ENCODE results near the gene KCNJ6. TPM values are rescaled to one million over a fixed set of nuclear protein-coding genes. Genes with fewer than 3 reads are reported as not detected.

The KCNJ6 gene
- total RNA-seq, 1 experiment from 2014 or later: not detected

DNA sequence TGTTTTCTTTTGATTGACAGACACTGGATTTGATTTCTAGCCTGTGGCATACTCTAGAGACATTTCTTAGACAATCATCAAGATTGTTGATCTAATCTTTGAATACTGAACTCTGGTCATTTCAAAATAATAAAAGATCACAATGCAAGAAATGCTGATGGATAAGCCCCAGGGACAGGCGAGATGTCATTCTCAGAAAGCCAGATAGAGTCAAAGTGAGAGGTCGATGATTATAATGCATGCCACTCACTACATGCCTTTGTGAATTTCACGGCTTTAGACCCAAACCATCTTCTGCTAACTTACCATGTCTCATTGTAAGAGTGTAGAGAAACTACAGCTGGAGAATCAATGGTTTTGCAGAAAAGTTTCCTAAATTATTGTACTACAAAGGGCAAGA is 292.6 kb downstream of the KCNJ6 start:
- no peaks in the 10 kb centered on the region for H3K36me3 ChIP-seq (ENCODE audit: control insufficient read depth, insufficient read depth, low read length)
- no peak for TF ChIP-seq TCF7L2 (IDR thresholded peaks at IDR 0.05; ENCODE audit: low read depth, low read length)
- H3K9me3 ChIP-seq (ENCODE audit: control insufficient read depth, insufficient read depth, low read depth, low read length): peaks cover 3% of the 10 kb centered on the region; the same call in 1 of the 2 replicates
- no peak overlapping the region for H3K4me3 ChIP-seq (ENCODE audit: low read depth in 2 of 2, low read length in 2 of 2)
- ATAC-seq (no peak), DNase-seq (ENCODE audit: low read depth, low spot score) (no peak)
- ChIA-PET CTCF (no interaction called here), POLR2A (no interaction called here)
- H3K27ac ChIP-seq (ENCODE audit: low read length): no peak overlapping the region
- in situ Hi-C loops (cut with HindIII; ENCODE audit: low pct_unique_long_range_greater_than_20kb, low sequenced_read_pairs) (no loop called here), intact Hi-C loops (cut with micrococcal nuclease; ENCODE audit: unreplicated experiment) (no loop called here)
- no TSS peak for BruUV-seq (replicated peaks)
- no peaks in the 10 kb centered on the region for H3K4me1 ChIP-seq (ENCODE audit: control insufficient read depth, insufficient read depth, low read length)
- H3K27me3 ChIP-seq (ENCODE audit: control insufficient read depth, insufficient read depth, low read length): no peaks in the 10 kb centered on the region

DNA sequence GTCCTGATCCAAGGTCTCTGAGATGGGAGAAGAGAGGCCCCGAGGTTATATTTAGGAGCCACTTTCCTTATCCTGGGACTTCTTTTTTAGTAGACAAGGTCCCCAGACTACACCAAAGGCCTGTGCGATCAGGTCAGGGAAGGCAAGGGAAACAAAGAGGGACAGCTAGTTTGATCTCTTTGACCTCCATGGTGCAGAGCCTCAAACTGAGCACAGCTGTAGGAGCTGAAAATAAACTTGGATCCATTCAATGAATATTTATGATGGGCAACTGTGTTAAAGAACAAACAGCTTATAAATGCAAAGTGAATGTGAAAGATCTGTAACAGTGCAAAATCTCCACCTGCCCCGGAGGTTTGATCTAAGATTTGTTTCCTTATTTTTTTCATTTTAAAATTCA is 293.1 kb downstream of the KCNJ6 start:
- ChIA-PET CTCF (no interaction called here), POLR2A (no interaction called here)
- no TSS peak for BruUV-seq (replicated peaks)
- in situ Hi-C loops (cut with HindIII; ENCODE audit: low pct_unique_long_range_greater_than_20kb, low sequenced_read_pairs): no loop called here
- TF ChIP-seq, protein P1, sequence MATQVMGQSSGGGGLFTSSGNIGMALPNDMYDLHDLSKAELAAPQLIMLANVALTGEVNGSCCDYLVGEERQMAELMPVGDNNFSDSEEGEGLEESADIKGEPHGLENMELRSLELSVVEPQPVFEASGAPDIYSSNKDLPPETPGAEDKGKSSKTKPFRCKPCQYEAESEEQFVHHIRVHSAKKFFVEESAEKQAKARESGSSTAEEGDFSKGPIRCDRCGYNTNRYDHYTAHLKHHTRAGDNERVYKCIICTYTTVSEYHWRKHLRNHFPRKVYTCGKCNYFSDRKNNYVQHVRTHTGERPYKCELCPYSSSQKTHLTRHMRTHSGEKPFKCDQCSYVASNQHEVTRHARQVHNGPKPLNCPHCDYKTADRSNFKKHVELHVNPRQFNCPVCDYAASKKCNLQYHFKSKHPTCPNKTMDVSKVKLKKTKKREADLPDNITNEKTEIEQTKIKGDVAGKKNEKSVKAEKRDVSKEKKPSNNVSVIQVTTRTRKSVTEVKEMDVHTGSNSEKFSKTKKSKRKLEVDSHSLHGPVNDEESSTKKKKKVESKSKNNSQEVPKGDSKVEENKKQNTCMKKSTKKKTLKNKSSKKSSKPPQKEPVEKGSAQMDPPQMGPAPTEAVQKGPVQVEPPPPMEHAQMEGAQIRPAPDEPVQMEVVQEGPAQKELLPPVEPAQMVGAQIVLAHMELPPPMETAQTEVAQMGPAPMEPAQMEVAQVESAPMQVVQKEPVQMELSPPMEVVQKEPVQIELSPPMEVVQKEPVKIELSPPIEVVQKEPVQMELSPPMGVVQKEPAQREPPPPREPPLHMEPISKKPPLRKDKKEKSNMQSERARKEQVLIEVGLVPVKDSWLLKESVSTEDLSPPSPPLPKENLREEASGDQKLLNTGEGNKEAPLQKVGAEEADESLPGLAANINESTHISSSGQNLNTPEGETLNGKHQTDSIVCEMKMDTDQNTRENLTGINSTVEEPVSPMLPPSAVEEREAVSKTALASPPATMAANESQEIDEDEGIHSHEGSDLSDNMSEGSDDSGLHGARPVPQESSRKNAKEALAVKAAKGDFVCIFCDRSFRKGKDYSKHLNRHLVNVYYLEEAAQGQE (IDR thresholded peaks at IDR 0.05; ENCODE audit: insufficient read depth in 1 of 2, low read depth in 2 of 2, low read length in 1 of 2): no peak
- no peak for TF ChIP-seq POLR2AphosphoS5 (IDR thresholded peaks at IDR 0.05; ENCODE audit: low read depth, low read length)
- TF ChIP-seq TCF7L2 (IDR thresholded peaks at IDR 0.05; ENCODE audit: low read depth, low read length): no peak
- TF ChIP-seq, protein P2, sequence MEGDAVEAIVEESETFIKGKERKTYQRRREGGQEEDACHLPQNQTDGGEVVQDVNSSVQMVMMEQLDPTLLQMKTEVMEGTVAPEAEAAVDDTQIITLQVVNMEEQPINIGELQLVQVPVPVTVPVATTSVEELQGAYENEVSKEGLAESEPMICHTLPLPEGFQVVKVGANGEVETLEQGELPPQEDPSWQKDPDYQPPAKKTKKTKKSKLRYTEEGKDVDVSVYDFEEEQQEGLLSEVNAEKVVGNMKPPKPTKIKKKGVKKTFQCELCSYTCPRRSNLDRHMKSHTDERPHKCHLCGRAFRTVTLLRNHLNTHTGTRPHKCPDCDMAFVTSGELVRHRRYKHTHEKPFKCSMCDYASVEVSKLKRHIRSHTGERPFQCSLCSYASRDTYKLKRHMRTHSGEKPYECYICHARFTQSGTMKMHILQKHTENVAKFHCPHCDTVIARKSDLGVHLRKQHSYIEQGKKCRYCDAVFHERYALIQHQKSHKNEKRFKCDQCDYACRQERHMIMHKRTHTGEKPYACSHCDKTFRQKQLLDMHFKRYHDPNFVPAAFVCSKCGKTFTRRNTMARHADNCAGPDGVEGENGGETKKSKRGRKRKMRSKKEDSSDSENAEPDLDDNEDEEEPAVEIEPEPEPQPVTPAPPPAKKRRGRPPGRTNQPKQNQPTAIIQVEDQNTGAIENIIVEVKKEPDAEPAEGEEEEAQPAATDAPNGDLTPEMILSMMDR (IDR thresholded peaks at IDR 0.05): no peak
- no peak for TF ChIP-seq SIN3A (IDR thresholded peaks at IDR 0.05; ENCODE audit: borderline replicate concordance, insufficient read depth, low read depth, low read length)
- Histone ChIP-seq H3K27ac (ENCODE audit: low read length) (no peak overlapping the region), H3K27me3 (ENCODE audit: control insufficient read depth, insufficient read depth, low read length) (no peaks in the 10 kb centered on the region), H3K4me3 (ENCODE audit: low read depth in 2 of 2, low read length in 2 of 2) (no peak overlapping the region), H3K36me3 (ENCODE audit: control insufficient read depth, insufficient read depth, low read length) (no peaks in the 10 kb centered on the region), H3K4me1 (ENCODE audit: control insufficient read depth, insufficient read depth, low read length) (no peaks in the 10 kb centered on the region), H3K9me3 (ENCODE audit: control insufficient read depth, insufficient read depth, low read depth, low read length) (no peaks in the 10 kb centered on the region)
- DNase-seq (ENCODE audit: low read depth, low spot score) (no peak), ATAC-seq (no peak)
- intact Hi-C loops (cut with micrococcal nuclease; ENCODE audit: unreplicated experiment): no loop called here

DNA sequence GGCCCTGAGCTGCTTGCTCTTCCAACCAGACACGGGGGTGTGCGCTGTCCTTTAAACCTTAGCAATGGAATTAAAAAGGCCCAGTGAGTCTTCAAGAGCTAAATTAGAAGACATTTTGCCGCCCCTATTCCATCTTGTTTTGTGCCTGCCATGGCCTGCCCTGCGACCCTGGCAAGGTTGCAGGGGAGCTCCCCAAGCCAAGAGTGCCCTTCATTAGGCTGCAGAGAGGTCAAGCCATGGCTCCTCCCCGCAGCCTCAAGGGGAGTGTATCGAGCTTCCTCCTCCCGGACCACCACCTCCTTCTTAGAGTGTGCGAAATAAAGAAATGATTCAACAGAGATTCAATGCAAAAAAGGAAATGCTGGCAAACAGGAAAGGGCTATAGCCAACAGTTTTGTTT is 293.5 kb downstream of the KCNJ6 start:
- TF ChIP-seq POLR2AphosphoS5 (IDR thresholded peaks at IDR 0.05; ENCODE audit: low read depth, low read length): no peak
- TF ChIP-seq TCF7L2 (IDR thresholded peaks at IDR 0.05; ENCODE audit: low read depth, low read length): no peak
- TF ChIP-seq, protein P1 (IDR thresholded peaks at IDR 0.05; ENCODE audit: insufficient read depth in 1 of 2, low read depth in 2 of 2, low read length in 1 of 2): no peak
- TF ChIP-seq, protein P2 (IDR thresholded peaks at IDR 0.05): no peak
- TF ChIP-seq SIN3A (IDR thresholded peaks at IDR 0.05; ENCODE audit: borderline replicate concordance, insufficient read depth, low read depth, low read length): no peak
- intact Hi-C loops (cut with micrococcal nuclease; ENCODE audit: unreplicated experiment): no loop called here
- no peaks in the 10 kb centered on the region for H3K36me3 ChIP-seq (ENCODE audit: control insufficient read depth, insufficient read depth, low read length)
- no peak overlapping the region for H3K27ac ChIP-seq (ENCODE audit: low read length)
- BruUV-seq (replicated peaks): no TSS peak
- no peaks in the 10 kb centered on the region for H3K27me3 ChIP-seq (ENCODE audit: control insufficient read depth, insufficient read depth, low read length)
- ChIA-PET POLR2A (no interaction called here), CTCF (no interaction called here)
- in situ Hi-C loops (cut with HindIII; ENCODE audit: low pct_unique_long_range_greater_than_20kb, low sequenced_read_pairs): no loop called here
- ATAC-seq (no peak), DNase-seq (ENCODE audit: low read depth, low spot score) (no peak)
- no peaks in the 10 kb centered on the region for H3K4me1 ChIP-seq (ENCODE audit: control insufficient read depth, insufficient read depth, low read length)
- H3K9me3 ChIP-seq (ENCODE audit: control insufficient read depth, insufficient read depth, low read depth, low read length): no peaks in the 10 kb centered on the region
- H3K4me3 ChIP-seq (ENCODE audit: low read depth in 2 of 2, low read length in 2 of 2): no peak overlapping the region
